NCI-H1417 treated with DMSO at 0.1 percent for 48 hours (cell line): ENCODE measurements around the gene HSBP1L1.
"Not testable (repeated sequence)": the region's sequence is repeated elsewhere in the genome, so short reads cannot be mapped to it uniquely, and the experiment has no call there.

ENCODE experiments used
- DNase-seq: peaks from one replicate; lab custom pipeline; 2025; lab: John Stamatoyannopoulos, UW

The HSBP1L1 gene

GRCh38 chr18:79987566-79987965 lies 23.1 kb downstream of the HSBP1L1 start:
- DNase-seq = no peak

- no peak for DNase-seq
These were observed 23.6 kb downstream of the HSBP1L1 start for GRCh38 chr18:79988071-79988450.

DNA sequence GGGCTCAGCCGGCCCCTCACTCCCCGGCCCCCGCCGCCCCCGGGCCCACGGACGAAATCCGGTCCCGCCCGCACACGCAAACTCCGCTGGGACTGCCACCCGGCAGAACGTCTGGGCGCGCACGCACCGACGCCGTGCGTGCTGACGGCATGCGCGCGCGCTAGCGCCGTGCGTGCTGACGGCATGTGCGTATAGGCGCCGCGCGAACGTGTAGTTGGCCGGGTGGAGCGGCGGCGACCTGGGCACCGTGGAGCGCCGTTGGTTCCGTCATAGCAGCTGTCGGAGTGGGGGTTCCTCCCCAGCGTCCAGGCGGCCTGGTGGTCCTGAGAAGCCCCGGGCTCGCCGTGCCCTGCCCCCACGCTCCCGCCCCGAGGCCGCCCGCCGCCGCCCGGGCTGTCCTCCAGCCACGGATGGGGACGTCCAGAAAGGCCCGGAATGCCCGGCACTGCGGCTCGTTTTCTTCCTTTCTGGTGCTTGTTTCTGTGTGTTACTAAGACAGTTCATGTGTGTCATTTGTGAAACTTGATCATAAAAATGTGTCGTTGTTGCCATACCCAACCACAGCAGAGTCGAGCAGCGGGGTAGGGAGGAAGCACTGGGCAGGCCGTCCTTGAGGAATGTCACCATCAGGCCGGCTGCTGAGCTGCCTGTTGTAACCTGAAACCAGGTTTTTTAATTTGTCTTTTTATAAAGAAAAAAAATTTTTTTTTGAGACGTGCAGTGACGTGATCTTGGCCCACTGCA lies 24.2 kb downstream of the HSBP1L1 start, which contains the start of gene TXNL4A:
TXNL4A (minus strand) TSS at position 113 of the 744 bp plus-strand sequence. CDS start 171 bp downstream, outside the sequence.
- DNase-seq = peak; percentile 73

DNA sequence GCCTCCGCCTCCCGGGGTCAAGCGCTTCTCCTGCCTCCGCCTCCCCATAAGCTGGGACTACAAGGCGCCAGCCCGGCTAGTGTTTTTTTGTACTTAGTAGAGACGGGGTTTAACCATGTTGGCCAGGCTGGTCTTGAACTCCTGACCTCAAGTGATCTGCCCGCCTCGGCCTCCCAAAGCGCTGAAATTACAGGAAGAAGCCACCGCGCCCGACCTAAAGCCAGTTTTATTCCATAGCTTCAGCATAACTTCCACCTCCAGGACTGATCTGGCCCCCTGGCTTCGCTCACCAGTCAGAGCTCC lies 24.7 kb downstream of the HSBP1L1 start:
- no peak for DNase-seq

DNA sequence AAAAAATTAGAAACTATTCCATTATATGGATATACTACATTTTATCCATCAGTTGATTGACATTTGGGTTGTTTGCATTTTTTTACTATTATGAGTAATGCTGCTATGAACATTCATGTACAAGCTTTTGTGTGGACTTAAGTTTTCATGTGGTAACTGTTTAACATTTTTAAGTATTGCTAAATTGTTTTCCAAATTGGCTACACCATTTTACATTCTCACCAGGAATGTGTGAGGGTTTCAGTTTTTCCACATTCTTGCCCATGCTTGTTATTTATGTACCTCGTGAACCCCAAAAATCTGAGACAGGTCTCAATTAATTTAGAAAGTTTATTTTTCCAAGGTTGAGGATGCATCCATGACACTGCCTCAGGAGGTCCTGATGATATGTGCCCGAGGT lies 27.1 kb downstream of the HSBP1L1 start:
- DNase-seq = no peak

DNA sequence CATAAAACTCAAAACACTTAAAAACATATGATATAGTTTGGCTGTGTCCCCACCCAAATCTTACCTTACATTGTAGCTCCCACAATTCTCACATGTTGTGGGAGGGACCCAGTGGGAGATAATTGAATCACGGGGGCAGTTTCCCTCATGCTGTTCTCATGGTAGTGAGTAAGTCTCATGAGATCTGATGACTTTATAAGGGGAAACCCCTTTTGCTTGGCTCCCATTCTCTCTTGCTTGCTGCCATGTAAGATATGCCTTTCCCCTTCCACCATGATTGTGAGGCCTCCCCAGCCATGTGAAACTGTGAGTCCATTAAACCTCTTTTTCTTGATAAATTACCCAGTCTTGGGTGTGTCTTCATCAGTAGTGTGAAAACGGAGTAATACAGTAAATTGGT lies 35.3 kb downstream of the HSBP1L1 start:
- not testable (repeated sequence) for DNase-seq

DNA sequence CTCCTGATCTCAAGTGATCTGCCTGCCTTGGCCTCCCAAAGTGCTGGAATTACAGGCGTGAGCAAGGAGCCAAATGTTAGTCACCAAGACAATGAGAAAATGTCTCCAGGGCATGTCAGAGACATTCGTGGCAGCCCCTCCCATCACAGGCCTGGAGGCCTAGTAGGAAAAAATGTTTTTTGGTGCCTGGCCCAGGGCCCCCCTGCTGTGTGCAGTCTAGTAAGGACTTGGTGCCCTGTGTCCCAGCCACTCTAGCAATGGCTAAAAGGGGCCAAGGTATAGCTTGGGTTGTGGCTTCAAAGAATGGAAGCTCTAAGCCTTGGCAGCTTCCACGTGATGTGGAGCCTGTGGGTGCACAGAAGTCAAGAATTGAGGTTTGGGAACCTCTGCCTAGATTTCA lies 36.4 kb downstream of the HSBP1L1 start:
- DNase-seq = no peak

- DNase-seq = no peak
These were observed 38.0 kb downstream of the HSBP1L1 start for GRCh38 chr18:80002468-80002867.

- no peak for DNase-seq
These were observed 40.3 kb downstream of the HSBP1L1 start for GRCh38 chr18:80004600-80005342.

DNA sequence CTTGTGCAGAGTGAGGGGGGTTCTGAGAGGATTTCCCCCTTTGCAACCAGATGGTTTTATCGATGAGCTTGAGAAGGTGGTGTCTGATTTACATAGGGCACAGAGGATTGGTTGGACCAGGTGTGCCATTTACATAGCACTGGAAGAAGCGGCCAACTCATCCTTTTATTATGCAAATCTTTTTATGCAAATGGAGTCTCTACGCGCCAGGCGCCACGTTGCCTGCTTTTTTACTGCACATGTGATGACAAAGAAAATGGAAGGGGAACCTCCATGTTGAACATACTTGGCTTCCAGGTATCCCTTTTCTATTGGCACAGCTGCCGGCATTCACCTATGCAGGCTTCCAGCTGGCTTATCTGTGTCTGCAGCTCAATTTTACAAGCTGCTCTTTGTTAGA lies 42.3 kb downstream of the HSBP1L1 start:
- DNase-seq = no peak

GRCh38 chr18:80009661-80010550 lies 45.5 kb downstream of the HSBP1L1 start:
- no peak for DNase-seq

- DNase-seq = no peak
These were observed 46.1 kb downstream of the HSBP1L1 start for GRCh38 chr18:80010551-80010906.

GRCh38 chr18:80011496-80012137 lies 47.2 kb downstream of the HSBP1L1 start:
- DNase-seq = not testable (repeated sequence)

GRCh38 chr18:80012714-80013113 lies 48.3 kb downstream of the HSBP1L1 start:
- DNase-seq = no peak
